Effector memory CD4-positive, alpha-beta T cell (primary cell): Measurements from ENCODE around the gene SLC39A9.
"Not testable (repeated sequence)": the region's sequence is repeated elsewhere in the genome, so short reads cannot be mapped to it uniquely, and the experiment has no call there.

Experiments
- DNase-seq, 3 donors: peaks; one replicate each; pipeline ENCODE4 v3.0.0-alpha.2; 2020
- H3K27ac ChIP-seq: 2 replicates; pipeline ENCODE4 v1.7.0; 2013; ENCODE audit warnings: mild to moderate bottlenecking, low read length, moderate library complexity; ENCODE audit not compliant: insufficient read depth, poor library complexity, severe bottlenecking
- H3K27me3 ChIP-seq: replicated peaks from 2 replicates; pipeline ENCODE4 v1.7.0; 2013; ENCODE audit warnings: mild to moderate bottlenecking, low read length; ENCODE audit not compliant: insufficient read depth, control insufficient read depth, poor library complexity, severe bottlenecking
- H3K36me3 ChIP-seq: 2 replicates; pipeline ENCODE4 v1.7.0; 2013; ENCODE audit warnings: mild to moderate bottlenecking, low read length, moderate library complexity; ENCODE audit not compliant: control insufficient read depth, insufficient read depth
- H3K4me1 ChIP-seq: 2 replicates; pipeline ENCODE4 v1.7.0; 2013; ENCODE audit warnings: low read length, mild to moderate bottlenecking; ENCODE audit not compliant: control insufficient read depth, insufficient read depth, poor library complexity, severe bottlenecking
- H3K4me3 ChIP-seq: 2 replicates; pipeline ENCODE4 v1.7.0; 2013; ENCODE audit warnings: low read length, low read depth, mild to moderate bottlenecking; ENCODE audit not compliant: insufficient read depth, poor library complexity, severe bottlenecking
- H3K9me3 ChIP-seq: 2 replicates; pipeline ENCODE4 v1.7.0; 2013; ENCODE audit warnings: mild to moderate bottlenecking, low read length, moderate library complexity; ENCODE audit not compliant: control insufficient read depth

Gene SLC39A9

GRCh38 chr14:69491193-69491592 lies 92.7 kb downstream of the SLC39A9 start:
- Histone ChIP-seq H3K36me3 (no peaks in the 10 kb centered on the region), H3K4me1 (no peaks in the 10 kb centered on the region), H3K27ac (no peak overlapping the region), H3K9me3 (no peaks in the 10 kb centered on the region), H3K27me3 (peaks cover 5% of the 10 kb centered on the region), H3K4me3 (no peak overlapping the region)
- DNase-seq = no peak

GRCh38 chr14:69493038-69493437 lies 94.5 kb downstream of the SLC39A9 start:
- Histone ChIP-seq H3K4me1 (no peaks in the 10 kb centered on the region), H3K36me3 (no peaks in the 10 kb centered on the region), H3K27me3 (peaks cover 5% of the 10 kb centered on the region), H3K27ac (no peak overlapping the region), H3K9me3 (no peaks in the 10 kb centered on the region), H3K4me3 (no peak overlapping the region)
- DNase-seq = no peak

GRCh38 chr14:69493791-69494190 lies 95.3 kb downstream of the SLC39A9 start:
- Histone ChIP-seq H3K27ac (no peak overlapping the region), H3K4me1 (no peaks in the 10 kb centered on the region), H3K9me3 (no peaks in the 10 kb centered on the region), H3K27me3 (peaks cover 5% of the 10 kb centered on the region), H3K4me3 (no peak overlapping the region), H3K36me3 (no peaks in the 10 kb centered on the region)
- no peak for DNase-seq

- peaks cover 5% of the 10 kb centered on the region for H3K27me3 ChIP-seq
- H3K4me3 ChIP-seq = no peak overlapping the region
- H3K27ac ChIP-seq = no peak overlapping the region
- no peak for DNase-seq
- H3K36me3 ChIP-seq = no peaks in the 10 kb centered on the region
- no peaks in the 10 kb centered on the region for H3K4me1 ChIP-seq
- H3K9me3 ChIP-seq = no peaks in the 10 kb centered on the region
Measured at GRCh38 chr14:69495341-69495921, 96.9 kb downstream of the SLC39A9 start.

- not testable (repeated sequence) for H3K27me3 ChIP-seq, H3K4me3 ChIP-seq, H3K9me3 ChIP-seq, H3K4me1 ChIP-seq, H3K36me3 ChIP-seq, DNase-seq, H3K27ac ChIP-seq
Measured at GRCh38 chr14:69497866-69498265, 99.4 kb downstream of the SLC39A9 start.

GRCh38 chr14:69498286-69498685 lies 99.8 kb downstream of the SLC39A9 start:
- H3K4me3 ChIP-seq, H3K4me1 ChIP-seq, H3K27me3 ChIP-seq, H3K36me3 ChIP-seq, H3K27ac ChIP-seq, DNase-seq, H3K9me3 ChIP-seq: not testable (repeated sequence)

- Histone ChIP-seq H3K27me3 (no peaks in the 10 kb centered on the region), H3K9me3 (no peaks in the 10 kb centered on the region), H3K36me3 (no peaks in the 10 kb centered on the region), H3K27ac (no peak overlapping the region), H3K4me3 (no peak overlapping the region), H3K4me1 (no peaks in the 10 kb centered on the region)
- DNase-seq = no peak
Measured at GRCh38 chr14:69499436-69499835, 100.9 kb downstream of the SLC39A9 start.

- no peaks in the 10 kb centered on the region for H3K36me3 ChIP-seq
- no peaks in the 10 kb centered on the region for H3K4me1 ChIP-seq
- H3K9me3 ChIP-seq = no peaks in the 10 kb centered on the region
- H3K27ac ChIP-seq = no peak overlapping the region
- no peak overlapping the region for H3K4me3 ChIP-seq
- no peaks in the 10 kb centered on the region for H3K27me3 ChIP-seq
- DNase-seq = no peak
Measured at GRCh38 chr14:69500096-69500495, 101.6 kb downstream of the SLC39A9 start.

GRCh38 chr14:69500736-69501135 lies 102.2 kb downstream of the SLC39A9 start:
- H3K36me3 ChIP-seq = no peaks in the 10 kb centered on the region
- H3K27me3 ChIP-seq = no peaks in the 10 kb centered on the region
- H3K9me3 ChIP-seq = no peaks in the 10 kb centered on the region
- no peak for DNase-seq
- H3K4me3 ChIP-seq = no peak overlapping the region
- no peak overlapping the region for H3K27ac ChIP-seq
- no peaks in the 10 kb centered on the region for H3K4me1 ChIP-seq

GRCh38 chr14:69501423-69501838 lies 102.9 kb downstream of the SLC39A9 start:
- DNase-seq = no peak
- Histone ChIP-seq H3K27me3 (no peaks in the 10 kb centered on the region), H3K4me1 (no peaks in the 10 kb centered on the region), H3K9me3 (no peaks in the 10 kb centered on the region), H3K4me3 (no peak overlapping the region), H3K36me3 (no peaks in the 10 kb centered on the region), H3K27ac (no peak overlapping the region)
